Left lung (tissue), 10 donors: ENCODE data around the gene SLC9A4. TPM values are rescaled to one million over a fixed set of nuclear protein-coding genes. Genes with fewer than 3 reads are reported as not detected.

Experiments
- ATAC-seq: fragments of 200-7000 bp; cut with Tn5 transposase; one replicate; pipeline ENCODE4 v1.9.1; 2020; ENCODE audit warnings: moderate library complexity
- DNase-seq, 4 donors: peaks; one replicate each; pipeline ENCODE4 v3.0.0-alpha.2; 2013 to 2020
- H3K27ac ChIP-seq, 2 donors: fragments of 200-600 bp; sonication (generic) in 1 of 2; one replicate each; pipeline versions ENCODE4 v1.5.0 to v1.8.0; 2020 to 2021
- H3K27me3 ChIP-seq, 2 donors: fragments of 200-600 bp; sonication (generic) in 1 of 2; one replicate each; pipeline versions ENCODE4 v1.5.0 to v1.8.0; 2020 to 2021
- H3K36me3 ChIP-seq, 2 donors: fragments of 200-600 bp; sonication (generic) in 1 of 2; one replicate each; pipeline versions ENCODE4 v1.5.0 to v1.8.0; 2020 to 2021
- H3K4me1 ChIP-seq, 2 donors: fragments of 200-600 bp; one replicate each; pipeline ENCODE4 v1.8.0; 2021
- H3K4me3 ChIP-seq, 2 donors: fragments of 200-600 bp; sonication (generic) in 1 of 2; one replicate each; pipeline versions ENCODE4 v1.5.0 to v1.8.0; 2020 to 2021; ENCODE audit warnings: mild to moderate bottlenecking in 1 of 2
- H3K9me3 ChIP-seq, 2 donors: fragments of 200-600 bp; sonication (generic) in 1 of 2; one replicate each; pipeline versions ENCODE4 v1.5.0 to v1.8.0; 2020 to 2021
- intact Hi-C, 2 donors: fragments of 100-400 bp; cut with DNase I; formaldehyde crosslinking; loops; one replicate each; pipeline versions ENCODE4 v1.11.2 to v1.14.2; 2022
- polyA plus RNA-seq, 6 donors: library from polyadenylated mRNA; unstranded; fragments of 120-200 nt; gene quantifications; one replicate each; pipeline ENCODE4 v1.2.1, GENCODE V29; 2013; ENCODE audit not compliant: insufficient read length in 6 of 6
- total RNA-seq, 2 donors: library from RNA; stranded (reverse); fragmentation: NEBNext Ultra II Directional; extraction: Animal tissue kit (Norgen Biotek cat#: 25700); gene quantifications; one replicate each; pipeline ENCODE4 v1.2.1, GENCODE V29; 2021
- TF ChIP-seq, protein P1 (sequence below), 2 donors: fragments of 200-600 bp; sonication (generic) in 1 of 2; IDR thresholded peaks; one replicate each; pipeline versions ENCODE4 v1.5.0 to v1.8.0; 2021; ENCODE audit warnings: antibody characterized with exemption in 2 of 2
- donor health status: DM: no; HTN: yes; CAD: no.
- donor health status: DM: no; HTN: no; CAD: no.

SLC9A4 gene
- total and polyA plus RNA-seq, 8 donors: 0.06 to 0.08 (median 0.06) TPM; not detected in 4

DNA sequence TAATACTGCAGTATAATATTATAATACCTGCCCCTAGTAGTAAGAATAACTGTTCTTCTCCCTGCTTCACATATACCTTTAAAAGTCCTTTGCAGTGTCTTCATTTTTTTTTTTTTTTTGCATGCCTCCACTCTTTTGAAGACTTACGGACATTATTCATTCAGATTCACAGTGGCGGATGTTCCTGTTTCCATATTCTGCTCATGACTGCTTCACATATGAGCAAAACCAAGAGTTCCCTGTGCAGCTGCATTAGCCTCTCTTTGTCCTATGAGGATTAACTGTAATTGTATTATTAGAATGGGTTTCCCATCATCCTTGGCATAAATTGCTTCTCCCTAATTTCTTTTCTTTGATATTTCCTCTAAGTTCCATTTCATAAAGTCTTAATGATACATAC lies 37.3 kb upstream of the SLC9A4 start:
- H3K4me3 ChIP-seq: no peak overlapping the region
- peaks cover 0 to 21% of the 10 kb centered on the region in 2 donors for H3K4me1 ChIP-seq
- no peak for ATAC-seq
- no peaks in the 10 kb centered on the region for H3K27me3 ChIP-seq
- H3K36me3 ChIP-seq: no peaks in the 10 kb centered on the region
- no peaks in the 10 kb centered on the region for H3K9me3 ChIP-seq
- intact Hi-C loops: loop anchor here in 1 of 2 donors (10.0 kb wide), 1 partner anchor 421 kb away; no protein-coding TSS in a partner anchor
- TF ChIP-seq, protein P1, sequence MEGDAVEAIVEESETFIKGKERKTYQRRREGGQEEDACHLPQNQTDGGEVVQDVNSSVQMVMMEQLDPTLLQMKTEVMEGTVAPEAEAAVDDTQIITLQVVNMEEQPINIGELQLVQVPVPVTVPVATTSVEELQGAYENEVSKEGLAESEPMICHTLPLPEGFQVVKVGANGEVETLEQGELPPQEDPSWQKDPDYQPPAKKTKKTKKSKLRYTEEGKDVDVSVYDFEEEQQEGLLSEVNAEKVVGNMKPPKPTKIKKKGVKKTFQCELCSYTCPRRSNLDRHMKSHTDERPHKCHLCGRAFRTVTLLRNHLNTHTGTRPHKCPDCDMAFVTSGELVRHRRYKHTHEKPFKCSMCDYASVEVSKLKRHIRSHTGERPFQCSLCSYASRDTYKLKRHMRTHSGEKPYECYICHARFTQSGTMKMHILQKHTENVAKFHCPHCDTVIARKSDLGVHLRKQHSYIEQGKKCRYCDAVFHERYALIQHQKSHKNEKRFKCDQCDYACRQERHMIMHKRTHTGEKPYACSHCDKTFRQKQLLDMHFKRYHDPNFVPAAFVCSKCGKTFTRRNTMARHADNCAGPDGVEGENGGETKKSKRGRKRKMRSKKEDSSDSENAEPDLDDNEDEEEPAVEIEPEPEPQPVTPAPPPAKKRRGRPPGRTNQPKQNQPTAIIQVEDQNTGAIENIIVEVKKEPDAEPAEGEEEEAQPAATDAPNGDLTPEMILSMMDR (IDR thresholded peaks at IDR 0.05): no peak
- peak overlapping the region in 1 of 2 donors; percentile 42 for H3K27ac ChIP-seq
- DNase-seq: no peak

DNA sequence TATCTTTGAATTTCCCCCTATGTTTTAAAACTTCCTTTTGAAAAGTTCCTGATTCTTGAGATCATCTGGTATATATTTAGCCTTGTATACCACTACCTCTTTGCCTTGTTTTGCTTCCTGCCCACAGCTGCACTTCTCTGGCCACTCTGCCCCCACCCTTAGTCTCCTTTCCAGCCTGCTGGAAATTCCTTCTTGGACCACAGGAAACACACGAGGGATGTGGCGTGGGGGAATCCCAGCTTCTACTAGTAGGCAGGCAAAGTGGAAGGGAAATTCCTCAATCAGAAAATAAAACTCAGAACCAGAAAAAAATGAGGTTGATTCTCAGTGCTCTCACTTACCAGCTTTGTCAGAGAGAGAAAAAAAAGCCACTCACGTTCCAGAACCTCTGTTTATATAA lies 36.7 kb upstream of the SLC9A4 start:
- intact Hi-C loops: loop anchor here in 1 of 2 donors (10.0 kb wide), 1 partner anchor 422 kb away; no protein-coding TSS in a partner anchor
- no peaks in the 10 kb centered on the region for H3K9me3 ChIP-seq
- H3K27ac ChIP-seq: peak overlapping the region in 1 of 2 donors; percentile 42
- H3K4me3 ChIP-seq: no peak overlapping the region
- ATAC-seq (peak; percentile 12), DNase-seq (peak in 1 of 4 donors; percentile 17)
- no peaks in the 10 kb centered on the region for H3K27me3 ChIP-seq
- H3K36me3 ChIP-seq: no peaks in the 10 kb centered on the region
- peaks cover 0 to 21% of the 10 kb centered on the region in 2 donors for H3K4me1 ChIP-seq
- TF ChIP-seq, protein P1 (IDR thresholded peaks at IDR 0.05): no peak

DNA sequence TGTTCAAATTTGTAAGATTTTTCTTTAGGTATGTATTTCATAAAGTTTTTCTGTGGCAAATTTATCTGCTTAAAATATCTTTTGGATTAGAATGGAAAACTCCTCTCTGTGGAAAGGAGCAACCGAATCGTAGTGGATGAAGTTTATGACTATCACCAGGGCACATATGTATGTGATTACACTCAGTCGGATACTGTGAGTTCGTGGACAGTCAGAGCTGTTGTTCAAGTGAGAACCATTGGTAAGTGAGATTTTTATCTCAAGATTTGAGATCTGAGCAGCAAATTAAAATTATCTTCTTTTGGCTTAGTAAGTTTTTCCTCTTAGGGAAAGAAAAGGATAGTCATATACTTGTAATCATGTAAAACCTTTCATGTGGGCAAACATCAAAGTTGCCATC lies 35.9 kb upstream of the SLC9A4 start:
- intact Hi-C loops: loop anchor here in 1 of 2 donors (10.0 kb wide), 1 partner anchor 422 kb away; no protein-coding TSS in a partner anchor
- TF ChIP-seq, protein P1 (IDR thresholded peaks at IDR 0.05): no peak
- H3K9me3 ChIP-seq: no peaks in the 10 kb centered on the region
- no peak for DNase-seq
- H3K4me1 ChIP-seq: peaks cover 0 to 21% of the 10 kb centered on the region in 2 donors
- no peak overlapping the region for H3K4me3 ChIP-seq
- no peak for ATAC-seq
- H3K27me3 ChIP-seq: no peaks in the 10 kb centered on the region
- no peaks in the 10 kb centered on the region for H3K36me3 ChIP-seq
- H3K27ac ChIP-seq: peak overlapping the region in 1 of 2 donors; percentile 42

DNA sequence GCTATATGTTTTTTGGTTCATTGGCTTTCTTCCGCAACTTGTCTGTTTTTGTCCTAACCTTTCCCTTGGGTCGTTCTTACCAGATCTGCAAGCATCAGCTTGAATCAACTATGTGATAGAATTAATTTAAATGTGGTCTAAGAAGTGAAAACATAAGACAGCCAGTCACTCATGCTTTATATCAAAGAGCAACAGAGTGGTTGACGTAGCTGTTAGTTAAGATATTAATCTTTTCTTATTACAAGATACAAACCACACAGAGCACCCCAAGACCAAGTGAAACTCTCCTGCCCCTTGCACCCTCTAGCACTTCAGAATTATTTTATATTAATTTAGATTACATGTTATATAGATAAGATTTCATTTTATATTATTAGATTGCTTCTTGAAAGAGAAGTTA lies 34.9 kb upstream of the SLC9A4 start:
- no peaks in the 10 kb centered on the region for H3K36me3 ChIP-seq
- H3K9me3 ChIP-seq: no peaks in the 10 kb centered on the region
- ATAC-seq: no peak
- no peaks in the 10 kb centered on the region for H3K27me3 ChIP-seq
- TF ChIP-seq, protein P1 (IDR thresholded peaks at IDR 0.05): no peak
- DNase-seq: no peak
- no peak overlapping the region for H3K4me3 ChIP-seq
- intact Hi-C loops: loop anchor here in 1 of 2 donors (10.0 kb wide), 1 partner anchor 423 kb away; no protein-coding TSS in a partner anchor
- no peak overlapping the region for H3K27ac ChIP-seq
- H3K4me1 ChIP-seq: peaks cover 0 to 27% of the 10 kb centered on the region in 2 donors

DNA sequence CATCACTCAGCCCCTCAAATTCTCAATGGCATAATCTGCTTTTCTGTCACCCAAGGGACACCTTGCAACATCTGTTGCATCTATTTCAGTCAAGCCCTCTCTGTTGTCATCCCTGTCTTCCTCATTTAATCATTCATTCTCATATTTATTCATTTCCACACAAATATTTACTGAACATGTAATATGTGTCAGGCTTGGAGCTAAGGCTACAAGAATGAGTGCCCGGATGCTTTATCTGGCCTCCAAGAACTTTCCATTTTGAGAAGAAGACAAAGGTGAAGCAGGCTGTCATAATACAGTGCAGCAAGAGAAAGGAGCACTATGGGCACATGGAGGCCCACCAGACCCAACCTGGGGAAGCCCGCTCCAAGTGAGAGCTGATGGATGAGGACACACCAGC lies 34.4 kb upstream of the SLC9A4 start:
- H3K27ac ChIP-seq: no peak overlapping the region
- intact Hi-C loops: loop anchor here in 1 of 2 donors (10.0 kb wide), 1 partner anchor 424 kb away; no protein-coding TSS in a partner anchor
- H3K4me1 ChIP-seq: peaks cover 0 to 32% of the 10 kb centered on the region in 2 donors
- no peak for DNase-seq
- TF ChIP-seq, protein P1 (IDR thresholded peaks at IDR 0.05): no peak
- H3K27me3 ChIP-seq: no peaks in the 10 kb centered on the region
- no peak overlapping the region for H3K4me3 ChIP-seq
- no peak for ATAC-seq
- H3K36me3 ChIP-seq: no peaks in the 10 kb centered on the region
- H3K9me3 ChIP-seq: no peaks in the 10 kb centered on the region
